ENCODE measurements around the gene KLF2. TPM values are rescaled to one million over a fixed set of nuclear protein-coding genes. Genes with fewer than 3 reads are reported as not detected.
A peak's percentile ranks its signal among the peaks of the same experiment; 100 is the strongest.

The KLF2 gene
- total RNA-seq, 1 donor from 2014 or later, result 252 TPM

DNA sequence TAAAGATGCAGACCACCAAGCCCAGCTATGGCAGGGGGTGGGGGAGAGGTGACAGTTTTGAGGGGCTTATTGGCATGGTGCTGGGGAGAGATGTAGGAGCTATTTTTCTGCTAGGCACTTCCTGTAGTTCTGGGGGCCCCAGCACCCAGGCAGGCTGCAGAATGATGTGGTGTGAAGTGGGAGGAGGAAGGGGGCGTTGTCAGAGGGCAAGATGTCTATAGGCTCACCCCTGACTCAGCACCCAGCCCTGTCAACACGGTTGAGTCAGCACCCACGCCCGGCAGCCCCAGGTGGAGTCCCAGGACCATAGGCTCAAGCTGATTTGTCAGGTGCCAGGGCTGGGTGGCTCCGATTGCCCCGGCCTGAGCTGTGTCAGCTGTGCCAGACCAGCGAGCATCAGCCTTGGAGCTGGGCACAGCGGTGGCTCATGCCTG lies 5.8 kb downstream of the KLF2 start:
- intact Hi-C loops (cut with DNase I), result no loop called here
- no peak for DNase-seq (ENCODE audit: extremely low spot score in 2 of 2)
- Histone ChIP-seq H3K27me3 (no peaks in the 10 kb centered on the region), H3K9me3 (no peaks in the 10 kb centered on the region), H3K36me3 (peaks cover 0 to 19% of the 10 kb centered on the region in 2 donors), H3K4me1 (peaks cover 44% of the 10 kb centered on the region), H3K4me3 (no peak overlapping the region), H3K27ac (no peak overlapping the region)
- TF ChIP-seq POLR2A (IDR thresholded peaks at IDR 0.05) (no peak), POLR2AphosphoS5 (IDR thresholded peaks at IDR 0.05; ENCODE audit: insufficient read depth in 1 of 2, low read depth in 1 of 2) (peak; percentile 19 to 54)
- TF ChIP-seq, protein P1, sequence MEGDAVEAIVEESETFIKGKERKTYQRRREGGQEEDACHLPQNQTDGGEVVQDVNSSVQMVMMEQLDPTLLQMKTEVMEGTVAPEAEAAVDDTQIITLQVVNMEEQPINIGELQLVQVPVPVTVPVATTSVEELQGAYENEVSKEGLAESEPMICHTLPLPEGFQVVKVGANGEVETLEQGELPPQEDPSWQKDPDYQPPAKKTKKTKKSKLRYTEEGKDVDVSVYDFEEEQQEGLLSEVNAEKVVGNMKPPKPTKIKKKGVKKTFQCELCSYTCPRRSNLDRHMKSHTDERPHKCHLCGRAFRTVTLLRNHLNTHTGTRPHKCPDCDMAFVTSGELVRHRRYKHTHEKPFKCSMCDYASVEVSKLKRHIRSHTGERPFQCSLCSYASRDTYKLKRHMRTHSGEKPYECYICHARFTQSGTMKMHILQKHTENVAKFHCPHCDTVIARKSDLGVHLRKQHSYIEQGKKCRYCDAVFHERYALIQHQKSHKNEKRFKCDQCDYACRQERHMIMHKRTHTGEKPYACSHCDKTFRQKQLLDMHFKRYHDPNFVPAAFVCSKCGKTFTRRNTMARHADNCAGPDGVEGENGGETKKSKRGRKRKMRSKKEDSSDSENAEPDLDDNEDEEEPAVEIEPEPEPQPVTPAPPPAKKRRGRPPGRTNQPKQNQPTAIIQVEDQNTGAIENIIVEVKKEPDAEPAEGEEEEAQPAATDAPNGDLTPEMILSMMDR (IDR thresholded peaks at IDR 0.05), result no peak

DNA sequence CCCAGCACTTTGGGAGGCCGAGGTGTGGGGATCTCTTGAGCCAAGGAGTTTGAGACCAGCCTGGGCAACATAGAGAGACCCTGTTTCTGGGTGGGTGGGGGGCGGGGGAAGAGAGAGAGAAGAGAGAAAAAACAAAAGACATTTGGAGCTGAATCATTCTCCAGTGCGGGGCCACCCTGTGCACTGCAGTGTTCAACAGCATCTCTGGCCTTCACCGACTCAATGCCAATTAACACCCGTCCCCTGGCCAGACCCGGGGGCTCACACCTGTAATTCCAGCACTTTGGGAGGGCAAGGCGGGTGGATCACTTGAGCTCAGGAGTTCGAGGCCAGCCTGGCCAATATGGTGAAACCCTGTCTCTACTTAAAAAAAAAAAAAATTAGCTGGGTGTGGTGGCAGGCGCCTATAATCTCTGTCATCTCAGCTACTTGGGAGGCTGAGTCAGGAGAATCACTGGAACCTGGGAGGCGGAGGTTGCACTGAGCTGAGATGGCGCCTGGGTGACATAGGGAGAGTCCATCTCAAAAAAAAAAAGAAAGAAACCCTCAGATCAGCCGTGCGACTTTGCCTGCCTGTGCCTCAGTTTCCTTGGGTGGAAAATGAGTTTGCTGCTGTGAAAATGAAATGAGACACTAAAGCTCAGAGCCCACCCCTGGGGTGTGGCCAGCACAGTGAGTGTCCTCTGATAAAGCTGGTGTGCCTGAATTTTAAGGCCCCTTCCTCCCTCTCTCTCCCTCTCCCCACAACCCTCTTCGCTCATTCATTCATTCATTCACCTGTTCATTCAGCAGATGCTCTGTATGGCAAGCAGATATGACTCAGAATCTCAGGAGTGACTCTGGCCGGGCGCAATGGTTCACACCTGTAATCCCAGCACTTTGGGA lies 6.4 kb downstream of the KLF2 start:
- Histone ChIP-seq H3K4me3 (no peak overlapping the region), H3K9me3 (no peaks in the 10 kb centered on the region), H3K27ac (no peak overlapping the region), H3K27me3 (no peaks in the 10 kb centered on the region), H3K36me3 (peaks cover 0 to 15% of the 10 kb centered on the region in 2 donors), H3K4me1 (peaks cover 40% of the 10 kb centered on the region)
- no peak for DNase-seq (ENCODE audit: extremely low spot score in 2 of 2)
- intact Hi-C loops (cut with DNase I), result no loop called here
- TF ChIP-seq, protein P1 (IDR thresholded peaks at IDR 0.05), result no peak
- no peak for TF ChIP-seq POLR2AphosphoS5 (IDR thresholded peaks at IDR 0.05; ENCODE audit: insufficient read depth in 1 of 2, low read depth in 1 of 2)
- TF ChIP-seq POLR2A (IDR thresholded peaks at IDR 0.05), result no peak

DNA sequence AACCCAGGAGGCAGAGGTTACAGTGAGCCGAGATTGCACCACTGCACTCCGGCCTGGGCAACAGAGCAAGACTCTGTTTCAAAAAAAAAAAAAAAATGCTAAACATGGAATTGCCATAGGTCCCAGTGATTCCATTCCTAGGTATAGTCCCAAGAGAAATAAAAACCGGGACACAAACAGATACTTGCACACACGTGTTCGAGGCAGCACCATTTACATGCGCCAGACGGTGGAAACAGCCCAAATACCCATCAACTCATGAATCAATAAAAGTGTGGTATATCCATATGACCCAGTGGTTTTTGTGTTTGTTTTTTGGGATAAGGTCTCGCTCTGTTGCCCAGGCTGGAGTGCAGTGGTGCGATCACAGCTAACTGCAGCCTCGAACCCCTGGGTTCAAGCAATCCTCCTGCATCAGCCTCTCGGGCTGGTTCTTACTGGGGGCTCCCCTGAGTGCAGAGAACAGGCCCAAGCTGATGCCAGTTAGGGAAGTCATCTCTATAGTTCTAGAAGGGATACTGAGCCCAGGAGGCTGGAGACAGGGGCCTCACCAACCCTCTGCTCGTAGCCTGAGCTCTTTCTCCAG lies 8.5 kb downstream of the KLF2 start:
- Histone ChIP-seq H3K9me3 (no peaks in the 10 kb centered on the region), H3K36me3 (no peaks in the 10 kb centered on the region), H3K27me3 (no peaks in the 10 kb centered on the region), H3K4me3 (no peak overlapping the region), H3K27ac (no peak overlapping the region), H3K4me1 (peaks cover 23% of the 10 kb centered on the region)
- TF ChIP-seq POLR2A (IDR thresholded peaks at IDR 0.05), result no peak
- no peak for TF ChIP-seq POLR2AphosphoS5 (IDR thresholded peaks at IDR 0.05; ENCODE audit: insufficient read depth in 1 of 2, low read depth in 1 of 2)
- TF ChIP-seq, protein P1 (IDR thresholded peaks at IDR 0.05), result no peak
- intact Hi-C loops (cut with DNase I), result no loop called here
- no peak for DNase-seq (ENCODE audit: extremely low spot score in 2 of 2)

DNA sequence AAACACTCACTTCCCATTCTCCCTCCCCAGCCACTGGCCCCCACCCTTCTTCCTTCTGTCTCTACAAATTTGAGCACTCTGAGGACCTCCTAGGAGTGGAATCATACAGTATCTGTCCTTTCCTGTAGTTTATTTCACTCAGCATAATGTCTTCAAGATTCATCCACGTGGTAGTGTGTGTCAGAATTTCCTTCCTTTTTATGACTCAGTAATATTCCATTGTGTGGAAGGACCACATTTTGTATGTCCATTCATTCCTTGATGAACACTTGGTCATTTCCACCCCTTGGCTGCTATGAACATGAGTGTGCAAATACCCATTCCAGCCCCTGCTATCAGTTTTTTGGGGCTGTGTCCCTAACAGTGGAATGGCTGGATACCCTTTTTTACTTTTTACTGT lies 9.8 kb downstream of the KLF2 start:
- DNase-seq (ENCODE audit: extremely low spot score in 2 of 2), result no peak
- TF ChIP-seq POLR2AphosphoS5 (IDR thresholded peaks at IDR 0.05; ENCODE audit: insufficient read depth in 1 of 2, low read depth in 1 of 2), result no peak
- TF ChIP-seq, protein P1 (IDR thresholded peaks at IDR 0.05), result no peak
- Histone ChIP-seq H3K27me3 (no peaks in the 10 kb centered on the region), H3K4me3 (no peak overlapping the region), H3K4me1 (peaks cover 21% of the 10 kb centered on the region), H3K36me3 (no peaks in the 10 kb centered on the region), H3K27ac (no peak overlapping the region), H3K9me3 (no peaks in the 10 kb centered on the region)
- intact Hi-C loops (cut with DNase I), result no loop called here

DNA sequence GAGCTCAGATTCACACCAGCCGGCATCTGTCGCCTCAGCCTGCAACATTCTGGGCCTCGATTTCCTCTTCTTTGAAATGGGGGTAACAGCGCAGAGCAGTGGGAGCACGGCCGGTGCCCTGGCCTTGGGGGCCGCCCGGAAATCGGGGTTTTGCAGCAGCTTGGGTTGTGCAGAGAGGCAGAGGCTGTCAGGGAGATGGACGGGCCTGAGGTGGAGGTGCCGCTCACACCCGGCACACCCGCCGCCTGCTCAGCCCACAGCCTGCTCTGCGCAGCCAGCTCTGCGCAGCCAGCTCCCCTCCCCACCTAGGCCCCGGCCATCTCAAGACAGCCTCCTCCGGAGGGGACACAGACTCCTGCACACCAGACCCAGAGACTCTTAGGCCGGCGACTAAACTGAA lies 10.6 kb downstream of the KLF2 start:
- no peak overlapping the region for H3K4me3 ChIP-seq
- H3K9me3 ChIP-seq, result no peaks in the 10 kb centered on the region
- no peaks in the 10 kb centered on the region for H3K27me3 ChIP-seq
- no peak overlapping the region for H3K27ac ChIP-seq
- TF ChIP-seq, protein P1 (IDR thresholded peaks at IDR 0.05), result no peak
- TF ChIP-seq POLR2A (IDR thresholded peaks at IDR 0.05) (no peak), POLR2AphosphoS5 (IDR thresholded peaks at IDR 0.05; ENCODE audit: insufficient read depth in 1 of 2, low read depth in 1 of 2) (no peak)
- H3K4me1 ChIP-seq, result peaks cover 21% of the 10 kb centered on the region
- intact Hi-C loops (cut with DNase I), result no loop called here
- H3K36me3 ChIP-seq, result no peaks in the 10 kb centered on the region
- DNase-seq (ENCODE audit: extremely low spot score in 2 of 2), result no peak
